T follicular helper cell (primary cell): ENCODE measurements around the gene PANK4.
"Not testable (repeated sequence)": the region's sequence is repeated elsewhere in the genome, so short reads cannot be mapped to it uniquely, and the experiment has no call there.

Experiments
- DNase-seq: peaks from one replicate; pipeline ENCODE4 v3.0.0-alpha.2; 2020; ENCODE audit warnings: low read depth
- total RNA-seq, 2 experiments: gene quantifications; one replicate each; lab custom pipeline; 2026; lab: John Stamatoyannopoulos, UW

PANK4 gene
- 36.8 to 82.0 reads per million in 2 experiments for total RNA-seq

GRCh38 chr1:2525920-2526823 is at the start of gene PANK4:
Gene PANK4 (minus strand): TSS chr1:2526596. CDS start chr1:2526587, 9 bp downstream.
- DNase-seq = peak; percentile 83

- no peak for DNase-seq
Measured at GRCh38 chr1:2574350-2574749, 48.0 kb upstream of the PANK4 start.

- DNase-seq = no peak
Measured at GRCh38 chr1:2573250-2573920, 47.0 kb upstream of the PANK4 start.

GRCh38 chr1:2571348-2571747 is 45.0 kb upstream of the PANK4 start:
- no peak for DNase-seq

- DNase-seq = no peak
Measured at GRCh38 chr1:2570332-2570731, 43.9 kb upstream of the PANK4 start.

GRCh38 chr1:2569703-2570102 is 43.3 kb upstream of the PANK4 start:
- DNase-seq = not testable (repeated sequence)

GRCh38 chr1:2569060-2569459 is 42.7 kb upstream of the PANK4 start:
- no peak for DNase-seq

GRCh38 chr1:2568187-2568816 is 41.9 kb upstream of the PANK4 start:
- DNase-seq = not testable (repeated sequence)

- no peak for DNase-seq
Measured at GRCh38 chr1:2567083-2567679, 40.8 kb upstream of the PANK4 start.

GRCh38 chr1:2566101-2567045 is 40.0 kb upstream of the PANK4 start:
- DNase-seq = no peak

GRCh38 chr1:2564815-2565374 is 38.5 kb upstream of the PANK4 start:
- no peak for DNase-seq

GRCh38 chr1:2564006-2564814 is 37.8 kb upstream of the PANK4 start:
- DNase-seq = no peak

GRCh38 chr1:2563205-2563604 is 36.8 kb upstream of the PANK4 start:
- DNase-seq = no peak

- no peak for DNase-seq
Measured at GRCh38 chr1:2561898-2562895, 35.8 kb upstream of the PANK4 start.

- no peak for DNase-seq
Measured at GRCh38 chr1:2561446-2561845, 35.0 kb upstream of the PANK4 start.

GRCh38 chr1:2560299-2561073 is 34.1 kb upstream of the PANK4 start:
- DNase-seq = no peak

GRCh38 chr1:2559509-2560298 is 33.3 kb upstream of the PANK4 start:
- DNase-seq = no peak
